Astrocyte (in vitro differentiated cells and primary cell): Measurements from ENCODE around the gene CIAPIN1. TPM values are rescaled to one million over a fixed set of nuclear protein-coding genes. Genes with fewer than 3 reads are reported as not detected.
"Not testable (repeated sequence)": the region's sequence is repeated elsewhere in the genome, so short reads cannot be mapped to it uniquely, and the experiment has no call there.

Experiments
- DNase-seq: peaks from one replicate; pipeline ENCODE4 v3.0.0-alpha.2; 2010; ENCODE audit warnings: low read depth
- FAIRE-seq: peaks from 2 replicates; lab custom pipeline; 2011; peaks lifted over from hg19 to GRCh38; lab: Jason Lieb, UNC
- H2AFZ ChIP-seq: 2 replicates; pipeline ENCODE4 v1.6.0; 2012; ENCODE audit warnings: low read depth, low read length, inconsistent platforms
- H3K27ac ChIP-seq: 2 replicates; pipeline ENCODE4 v1.5.1; 2011; ENCODE audit warnings: low read depth, low read length, inconsistent platforms
- H3K27me3 ChIP-seq: 2 replicates; pipeline ENCODE4 v1.6.0; 2011; ENCODE audit warnings: low read length, inconsistent platforms; ENCODE audit not compliant: insufficient read depth
- H3K36me3 ChIP-seq: 2 replicates; pipeline ENCODE4 v1.5.1; 2011; ENCODE audit warnings: low read length, inconsistent platforms; ENCODE audit not compliant: insufficient read depth
- H3K4me1 ChIP-seq: 2 replicates; pipeline ENCODE4 v1.5.1; 2011; ENCODE audit warnings: low read length, inconsistent platforms; ENCODE audit not compliant: insufficient read depth
- H3K4me2 ChIP-seq: 2 replicates; pipeline ENCODE4 v1.6.0; 2012; ENCODE audit warnings: low read length, inconsistent platforms
- H3K4me3 ChIP-seq: 2 replicates; pipeline ENCODE4 v1.5.1; 2011; ENCODE audit warnings: low read depth, mild to moderate bottlenecking, low read length, inconsistent platforms; ENCODE audit not compliant: insufficient read depth
- H3K79me2 ChIP-seq: 2 replicates; pipeline ENCODE4 v1.6.0; 2012; ENCODE audit warnings: mild to moderate bottlenecking, low read length, inconsistent platforms; ENCODE audit not compliant: insufficient read depth
- H3K9ac ChIP-seq: 2 replicates; pipeline ENCODE4 v1.6.0; 2012; ENCODE audit warnings: mild to moderate bottlenecking, low read length, inconsistent platforms
- H3K9me3 ChIP-seq: 2 replicates; pipeline ENCODE4 v1.5.1; 2012; ENCODE audit warnings: low read depth, mild to moderate bottlenecking, low read length, inconsistent platforms; ENCODE audit not compliant: insufficient read depth
- H4K20me1 ChIP-seq: 2 replicates; pipeline ENCODE4 v1.6.0; 2012; ENCODE audit warnings: low read length, inconsistent platforms; ENCODE audit not compliant: insufficient read depth
- H3K27ac Mint-ChIP-seq: one replicate; pipeline ENCODE4 v1.8.0; 2021; ENCODE audit warnings: mild to moderate bottlenecking, mixed read lengths; ENCODE audit not compliant: unreplicated experiment
- H3K27me3 Mint-ChIP-seq: one replicate; pipeline ENCODE4 v1.8.0; 2021; ENCODE audit warnings: low read depth, mixed read lengths; ENCODE audit not compliant: unreplicated experiment
- H3K36me3 Mint-ChIP-seq: one replicate; pipeline ENCODE4 v1.8.0; 2021; ENCODE audit warnings: low read depth, mixed read lengths; ENCODE audit not compliant: unreplicated experiment
- H3K4me1 Mint-ChIP-seq: one replicate; pipeline ENCODE4 v1.8.0; 2021; ENCODE audit warnings: low read depth, mixed read lengths; ENCODE audit not compliant: unreplicated experiment
- H3K4me3 Mint-ChIP-seq: one replicate; pipeline ENCODE4 v1.8.0; 2021; ENCODE audit warnings: mild to moderate bottlenecking, moderate library complexity, mixed read lengths; ENCODE audit not compliant: unreplicated experiment
- H3K9me3 Mint-ChIP-seq: one replicate; pipeline ENCODE4 v1.8.0; 2021; ENCODE audit warnings: mild to moderate bottlenecking, mixed read lengths; ENCODE audit not compliant: unreplicated experiment
- CTCF ChIP-seq: IDR thresholded peaks from 2 replicates; pipeline ENCODE4 v1.5.1; 2011; ENCODE audit warnings: low read depth, mild to moderate bottlenecking, inconsistent platforms, low read length, moderate library complexity; ENCODE audit not compliant: insufficient read depth
- EZH2 ChIP-seq: IDR thresholded peaks from 2 replicates; pipeline ENCODE4 v1.6.1; 2012; ENCODE audit warnings: mild to moderate bottlenecking, low read length, inconsistent platforms; ENCODE audit not compliant: insufficient read depth
- total RNA-seq: library from RNA; stranded (reverse); gene quantifications from 2 replicates; pipeline ENCODE4 v1.2.1, GENCODE V29; 2021

The CIAPIN1 gene
- total RNA-seq, 1 donor from 2014 or later, result 68.9 TPM

DNA sequence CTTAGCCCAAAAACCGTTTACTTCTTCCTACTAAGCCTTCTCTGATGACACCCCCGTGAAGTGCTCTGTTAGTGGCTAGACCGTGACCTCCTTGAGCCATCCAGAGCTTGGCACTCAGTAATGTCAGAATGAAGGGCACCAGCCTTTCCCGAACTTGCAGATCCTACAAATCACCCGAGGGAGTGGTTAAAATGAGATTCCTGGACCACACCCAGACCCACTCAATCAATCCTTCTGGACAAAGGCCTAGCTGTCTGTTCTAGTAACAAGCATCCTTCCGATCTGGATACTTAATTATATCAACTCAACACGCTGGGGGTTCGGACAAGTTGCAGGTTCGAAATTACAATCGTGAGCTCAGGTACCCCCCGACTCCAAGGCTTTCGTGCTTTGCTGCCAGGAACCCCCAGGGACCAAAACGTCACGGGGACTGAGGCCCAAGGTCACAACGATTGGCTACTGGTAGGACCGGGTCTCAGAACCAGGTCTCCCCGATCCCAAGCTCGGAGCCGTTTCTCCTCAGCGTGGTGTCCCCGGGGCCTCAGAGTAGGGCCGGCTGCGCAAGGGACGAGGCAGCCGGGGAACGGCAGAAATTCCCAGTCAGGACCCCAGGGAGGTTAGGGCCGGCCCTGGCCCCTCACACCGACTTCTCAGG, 527 bp downstream of the CIAPIN1 start:
- Histone ChIP-seq H3K79me2 (peaks cover 76% of the 10 kb centered on the region), H4K20me1 (peaks cover 15% of the 10 kb centered on the region), H3K27me3 (no peaks in the 10 kb centered on the region), H3K4me1 (peaks cover 14% of the 10 kb centered on the region), H3K9me3 (no peaks in the 10 kb centered on the region), H3K4me2 (peak overlapping the region; percentile 92), H3K9ac (peak overlapping the region; percentile 97), H3K27ac (peak overlapping the region; percentile 83), H3K4me3 (peak overlapping the region; percentile 86), H3K36me3 (peaks cover 2% of the 10 kb centered on the region), H2AFZ (peak overlapping the region; percentile 74)
- DNase-seq (peak; percentile 6), FAIRE-seq (no peak)
- H3K27ac Mint-ChIP-seq, result peak overlapping the region; percentile 96
- H3K27me3 Mint-ChIP-seq, result no peaks in the 10 kb centered on the region
- no peak for TF ChIP-seq CTCF
- no peak for TF ChIP-seq EZH2
- peaks cover 7% of the 10 kb centered on the region for H3K36me3 Mint-ChIP-seq
- H3K4me3 Mint-ChIP-seq, result peak overlapping the region; percentile 93
- peaks cover 11% of the 10 kb centered on the region for H3K4me1 Mint-ChIP-seq
- no peaks in the 10 kb centered on the region for H3K9me3 Mint-ChIP-seq

DNA sequence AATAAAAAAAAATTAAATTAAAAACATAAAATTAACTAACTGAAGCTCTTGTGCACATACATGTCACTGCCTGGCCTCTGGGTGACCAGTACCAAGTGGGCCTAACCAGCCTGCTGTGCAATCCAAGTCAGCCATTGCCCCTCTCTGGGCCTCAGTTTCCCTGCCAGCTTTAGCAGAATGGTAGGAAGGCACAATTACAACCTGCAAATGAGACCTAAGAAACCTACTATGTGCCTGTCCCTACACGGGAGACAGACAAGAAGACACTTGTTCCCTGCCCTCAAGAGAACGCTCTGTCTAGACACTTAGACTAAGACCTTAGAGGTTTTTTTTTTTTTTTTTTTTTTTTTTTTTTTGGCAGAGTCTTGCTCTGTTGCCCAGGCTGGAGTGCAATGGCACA, 1.7 kb downstream of the CIAPIN1 start:
- DNase-seq (no peak), FAIRE-seq (no peak)
- Histone ChIP-seq H4K20me1 (peaks cover 22% of the 10 kb centered on the region), H3K4me1 (peaks cover 14% of the 10 kb centered on the region), H3K4me2 (no peak overlapping the region), H3K27ac (no peak overlapping the region), H3K27me3 (no peaks in the 10 kb centered on the region), H2AFZ (no peak overlapping the region), H3K9ac (no peak overlapping the region), H3K4me3 (no peak overlapping the region), H3K36me3 (peaks cover 9% of the 10 kb centered on the region), H3K9me3 (no peaks in the 10 kb centered on the region), H3K79me2 (peaks cover 88% of the 10 kb centered on the region)
- peaks cover 11% of the 10 kb centered on the region for H3K4me1 Mint-ChIP-seq
- peak overlapping the region; percentile 93 for H3K4me3 Mint-ChIP-seq
- no peak for TF ChIP-seq EZH2
- TF ChIP-seq CTCF, result no peak
- peaks cover under 1% of the 10 kb centered on the region for H3K9me3 Mint-ChIP-seq
- H3K27ac Mint-ChIP-seq, result no peak overlapping the region
- peaks cover 15% of the 10 kb centered on the region for H3K36me3 Mint-ChIP-seq
- no peaks in the 10 kb centered on the region for H3K27me3 Mint-ChIP-seq

DNA sequence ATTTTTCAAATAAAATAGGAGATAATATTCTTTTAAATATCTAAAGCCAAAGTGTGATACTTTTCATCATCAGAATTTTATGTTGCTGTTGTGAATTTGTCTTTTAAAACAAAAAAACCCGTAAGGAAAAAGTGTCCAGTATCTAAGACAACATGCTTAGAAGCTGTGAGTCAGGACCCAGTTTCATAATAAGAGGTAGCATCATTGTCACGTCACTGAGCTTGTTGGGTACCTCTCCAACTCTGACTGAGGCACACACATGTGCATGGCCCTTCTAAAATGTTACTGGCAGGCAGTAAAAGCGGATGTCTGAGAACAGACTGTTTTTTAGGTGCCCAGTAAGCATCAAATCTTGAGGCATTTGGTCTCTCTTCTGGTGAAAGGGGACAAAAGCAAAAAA, 2.5 kb downstream of the CIAPIN1 start:
- no peaks in the 10 kb centered on the region for H3K27me3 Mint-ChIP-seq
- FAIRE-seq (no peak), DNase-seq (peak; percentile 20)
- Histone ChIP-seq H3K27me3 (no peaks in the 10 kb centered on the region), H3K27ac (no peak overlapping the region), H4K20me1 (peaks cover 22% of the 10 kb centered on the region), H3K36me3 (peaks cover 10% of the 10 kb centered on the region), H3K4me1 (peaks cover 14% of the 10 kb centered on the region), H3K4me2 (no peak overlapping the region), H3K9ac (no peak overlapping the region), H2AFZ (no peak overlapping the region), H3K4me3 (no peak overlapping the region), H3K9me3 (no peaks in the 10 kb centered on the region), H3K79me2 (peaks cover 86% of the 10 kb centered on the region)
- H3K27ac Mint-ChIP-seq, result no peak overlapping the region
- H3K9me3 Mint-ChIP-seq, result peaks cover 5% of the 10 kb centered on the region
- H3K4me1 Mint-ChIP-seq, result peaks cover 11% of the 10 kb centered on the region
- no peak for TF ChIP-seq EZH2
- TF ChIP-seq CTCF, result no peak
- no peak overlapping the region for H3K4me3 Mint-ChIP-seq
- peaks cover 23% of the 10 kb centered on the region for H3K36me3 Mint-ChIP-seq

- not testable (repeated sequence) for H3K4me1 Mint-ChIP-seq, H3K9me3 Mint-ChIP-seq, H3K27me3 ChIP-seq, H3K27ac ChIP-seq, H3K4me1 ChIP-seq, H3K4me3 Mint-ChIP-seq, H2AFZ ChIP-seq, H3K27ac Mint-ChIP-seq, FAIRE-seq, H3K27me3 Mint-ChIP-seq, H3K9me3 ChIP-seq, DNase-seq, H3K4me3 ChIP-seq, H3K9ac ChIP-seq, H3K4me2 ChIP-seq
- peaks cover 27% of the 10 kb centered on the region for H3K36me3 Mint-ChIP-seq
- peaks cover 23% of the 10 kb centered on the region for H3K36me3 ChIP-seq
- H3K79me2 ChIP-seq, result peaks cover 47% of the 10 kb centered on the region
- peaks cover 26% of the 10 kb centered on the region for H4K20me1 ChIP-seq
Measured at GRCh38 chr16:57440551-57440950, 6.6 kb downstream of the CIAPIN1 start.
